H1 (cell line): Measurements from ENCODE around the gene EAPP. TPM values are rescaled to one million over a fixed set of nuclear protein-coding genes. Genes with fewer than 3 reads are reported as not detected.

Source experiments
- CTCF ChIA-PET: fragments of 300-600 bp; sonication (Branson Sonifier 250); formaldehyde crosslinking; loops from one replicate; lab custom pipeline; 2021; ENCODE audit not compliant: partially characterized antibody; lab: Charles Lee
- POLR2A ChIA-PET: fragments of 300-600 bp; sonication (Branson Sonifier 250); formaldehyde crosslinking; loops from one replicate; lab custom pipeline; 2021; ENCODE audit warnings: inconsistent platforms; ENCODE audit not compliant: partially characterized antibody; lab: Charles Lee
- DNase-seq, 2 experiments: peaks; one replicate each; pipeline versions ENCODE4 v3.0.0 to v3.0.0-alpha.2; 2010 to 2022; ENCODE audit warnings: low spot score in 2 of 2, low read depth in 1 of 2, mixed read lengths in 1 of 2
- FAIRE-seq: peaks from 2 replicates; lab custom pipeline; 2011; peaks lifted over from hg19 to GRCh38; lab: Jason Lieb, UNC
- H2AFZ ChIP-seq: 2 replicates; pipeline ENCODE4 v1.8.1; 2012; ENCODE audit warnings: low read length, inconsistent platforms
- H2AK5ac ChIP-seq: 2 replicates; pipeline ENCODE4 v1.6.1; 2013; ENCODE audit warnings: low read depth, low read length
- H2BK120ac ChIP-seq: replicated peaks from 2 replicates; pipeline ENCODE3; 2013; ENCODE audit warnings: low read depth, low read length, inconsistent platforms
- H2BK12ac ChIP-seq: 2 replicates; pipeline ENCODE4 v1.6.1; 2013; ENCODE audit warnings: low read depth, low read length
- H2BK15ac ChIP-seq: 2 replicates; pipeline ENCODE4 v1.6.1; 2013; ENCODE audit warnings: low read length
- H2BK20ac ChIP-seq: 2 replicates; pipeline ENCODE4 v1.6.1; 2013; ENCODE audit warnings: low read length
- H2BK5ac ChIP-seq: 2 replicates; pipeline ENCODE4 v1.6.1; 2013; ENCODE audit warnings: low read depth, low read length
- H3K14ac ChIP-seq: 2 replicates; pipeline ENCODE4 v1.6.1; 2013; ENCODE audit warnings: inconsistent platforms; ENCODE audit not compliant: insufficient read length
- H3K18ac ChIP-seq: 2 replicates; pipeline ENCODE4 v1.6.1; 2013; ENCODE audit warnings: low read length; ENCODE audit errors: extremely low read depth
- H3K23ac ChIP-seq: 2 replicates; pipeline ENCODE4 v1.6.1; 2013; ENCODE audit warnings: inconsistent platforms; ENCODE audit not compliant: insufficient read length
- H3K23me2 ChIP-seq: 2 replicates; pipeline ENCODE4 v1.6.1; 2013; ENCODE audit warnings: low read depth, low read length
- H3K27ac ChIP-seq: 2 replicates; pipeline ENCODE4 v1.6.1; 2011; ENCODE audit warnings: low read depth, low read length, inconsistent platforms
- H3K27me3 ChIP-seq, 4 experiments: replicated peaks in 1 of 4; 1 replicate in 1 of 4; 2 replicates in 3 of 4; pipeline versions ENCODE4 v1.6.1 to v1.8.1; 2011 to 2013; ENCODE audit warnings: low read length in 3 of 4, mild to moderate bottlenecking in 3 of 4, inconsistent platforms in 2 of 4, mixed read lengths in 2 of 4, moderate library complexity in 1 of 4; ENCODE audit not compliant: control insufficient read depth in 3 of 4, insufficient read depth in 3 of 4; ENCODE audit errors: extremely low read depth in 1 of 4
- H3K36me3 ChIP-seq, 4 experiments: 2 replicates each; pipeline versions ENCODE4 v1.6.1 to v1.8.1; 2011 to 2013; ENCODE audit warnings: mild to moderate bottlenecking in 4 of 4, low read length in 3 of 4, moderate library complexity in 2 of 4, control low read depth in 1 of 4, inconsistent platforms in 1 of 4; ENCODE audit not compliant: insufficient read depth in 4 of 4, control insufficient read depth in 2 of 4
- H3K4ac ChIP-seq: replicated peaks from 2 replicates; pipeline ENCODE3; 2013; ENCODE audit warnings: low read length, low read depth, mixed read lengths, inconsistent platforms; ENCODE audit not compliant: insufficient read length
- H3K4me1 ChIP-seq, 4 experiments: replicated peaks in 1 of 4; 1 replicate in 1 of 4; 2 replicates in 3 of 4; pipeline versions ENCODE4 v1.6.1 to v1.8.1; 2011 to 2013; ENCODE audit warnings: low read length in 3 of 4, inconsistent platforms in 2 of 4, mixed read lengths in 1 of 4; ENCODE audit not compliant: insufficient read depth in 4 of 4, control insufficient read depth in 3 of 4
- H3K4me2 ChIP-seq, 2 experiments: 2 replicates each; pipeline versions ENCODE4 v1.6.1 to v1.8.1; 2011 to 2013; ENCODE audit warnings: low read depth in 2 of 2, low read length in 2 of 2, control low read depth in 1 of 2, inconsistent platforms in 1 of 2, mild to moderate bottlenecking in 1 of 2; ENCODE audit not compliant: insufficient read depth in 1 of 2
- H3K4me3 ChIP-seq, 4 experiments: fragments of 200-600, 300-600 bp in 1 of 4; sonication (generic), shearing (Covaris generic), sonication (Bioruptor Twin) in 1 of 4; 2 replicates each; pipeline versions ENCODE4 v1.5.1 to v1.8.1; 2011 to 2016; ENCODE audit warnings: low read length in 4 of 4, low read depth in 3 of 4, control low read depth in 2 of 4, inconsistent platforms in 2 of 4, mild to moderate bottlenecking in 2 of 4, mixed read lengths in 1 of 4, moderate library complexity in 1 of 4; ENCODE audit not compliant: insufficient read depth in 2 of 4; ENCODE audit errors: extremely low read depth in 1 of 4
- H3K56ac ChIP-seq: replicated peaks from 2 replicates; pipeline ENCODE3; 2013; ENCODE audit warnings: low read depth, mild to moderate bottlenecking, mixed read lengths, low read length, inconsistent platforms; ENCODE audit not compliant: insufficient read length
- H3K79me1 ChIP-seq: 2 replicates; pipeline ENCODE4 v1.6.1; 2013; ENCODE audit warnings: low read depth, low read length, control low read depth
- H3K79me2 ChIP-seq, 2 experiments: 2 replicates each; pipeline versions ENCODE4 v1.6.1 to v1.8.1; 2012 to 2013; ENCODE audit warnings: low read length in 2 of 2, mild to moderate bottlenecking in 2 of 2, inconsistent platforms in 1 of 2; ENCODE audit not compliant: insufficient read depth in 2 of 2, control insufficient read depth in 1 of 2
- H3K9ac ChIP-seq, 4 experiments: replicated peaks in 1 of 4; 1 replicate in 1 of 4; 2 replicates in 3 of 4; pipeline versions ENCODE4 v1.6.1 to v1.8.1; 2011 to 2013; ENCODE audit warnings: low read depth in 3 of 4, low read length in 3 of 4, control low read depth in 2 of 4, mild to moderate bottlenecking in 2 of 4, moderate library complexity in 2 of 4, inconsistent platforms in 1 of 4; ENCODE audit errors: extremely low read depth in 1 of 4
- H3K9me3 ChIP-seq, 2 experiments: 2 replicates each; pipeline versions ENCODE4 v1.6.1 to v1.8.1; 2012 to 2013; ENCODE audit warnings: mild to moderate bottlenecking in 2 of 2, moderate library complexity in 2 of 2, control low read depth in 1 of 2, inconsistent platforms in 1 of 2, low read depth in 1 of 2, low read length in 1 of 2, mixed read lengths in 1 of 2; ENCODE audit not compliant: insufficient read depth in 2 of 2
- H4K20me1 ChIP-seq, 2 experiments: replicated peaks in 1 of 2; 2 replicates each; pipeline versions ENCODE3 to v1.8.1; 2011 to 2013; ENCODE audit warnings: inconsistent platforms in 2 of 2, low read length in 2 of 2, mild to moderate bottlenecking in 1 of 2; ENCODE audit not compliant: insufficient read depth in 2 of 2, control insufficient read depth in 1 of 2
- H4K5ac ChIP-seq: 2 replicates; pipeline ENCODE4 v1.6.1; 2013; ENCODE audit warnings: low read length, low read depth, mixed read lengths, inconsistent platforms; ENCODE audit not compliant: insufficient read length
- H4K8ac ChIP-seq: 2 replicates; pipeline ENCODE4 v1.8.0; 2013; ENCODE audit warnings: mild to moderate bottlenecking, moderate library complexity, low read length, inconsistent platforms; ENCODE audit not compliant: insufficient read depth; ENCODE audit errors: extremely low read depth
- H4K91ac ChIP-seq: replicated peaks from 2 replicates; pipeline ENCODE3; 2013; ENCODE audit warnings: low read length, mixed read lengths, inconsistent platforms; ENCODE audit not compliant: insufficient read length
- BRCA1 ChIP-seq: IDR thresholded peaks from 2 replicates; pipeline ENCODE4 v1.6.1; 2012; ENCODE audit warnings: low read depth, low read length, improper control_type of control experiment
- NANOG ChIP-seq: IDR thresholded peaks from 2 replicates; pipeline ENCODE4 v1.6.1; 2011; ENCODE audit warnings: low read length, low read depth, mild to moderate bottlenecking, inconsistent platforms; ENCODE audit not compliant: insufficient read depth, poor library complexity, severe bottlenecking
- WGBS, 2 experiments: shearing (Covaris generic) in 1 of 2; methylation state at CpG; one replicate each; pipeline versions ENCODE4 v1.1.6 to v1.1.7; 2013 to 2015; ENCODE audit warnings: low lambda C conversion rate in 2 of 2, mixed read lengths in 2 of 2, inconsistent platforms in 1 of 2, low coverage in 1 of 2, missing lambda C conversion rate in 1 of 2; ENCODE audit not compliant: insufficient replicate concordance in 2 of 2, insufficient coverage in 1 of 2, insufficient read length in 1 of 2; ENCODE audit errors: extremely low coverage in 1 of 2, missing lambda C conversion rate in 1 of 2; 5-methylcytosine and 5-hydroxymethylcytosine counted together
- polyA plus RNA-seq, 7 experiments: library from polyadenylated mRNA; depleted of rRNA in 3 of 7; stranded (reverse) in 5 of 7; unstranded in 2 of 7; fragments of >200 nt in 5 of 7; fragments of 200-250 nt in 2 of 7; gene quantifications; 1 replicate in 5 of 7; 2 replicates in 1 of 7; 4 replicates in 1 of 7; pipeline versions ENCODE4 v1.2.1 to v1.2.3, GENCODE V29; 2011 to 2013; ENCODE audit warnings: missing spikeins in 2 of 7, mixed read lengths in 2 of 7
- total RNA-seq: library from RNA; stranded (reverse); fragmentation: NEBNext Ultra II Directional; extraction: Animal tissue kit (Norgen Biotek cat#: 25700); gene quantifications from 2 replicates; pipeline ENCODE4 v1.2.1, GENCODE V29; 2021

Gene EAPP
- total and polyA plus RNA-seq, 2 of the 8 experiments (the other 6 are each of a cell fraction or from before 2014, with no cell fraction given) = 18.3 to 28.7 TPM

- H4K91ac ChIP-seq = no peak overlapping the region
- H3K4me2 ChIP-seq = no peak overlapping the region
- H3K23me2 ChIP-seq = no peaks in the 10 kb centered on the region
- POLR2A ChIA-PET = no interaction called here
- no peaks in the 10 kb centered on the region for H3K9me3 ChIP-seq
- no peak overlapping the region for H3K14ac ChIP-seq
- no peak overlapping the region for H2BK20ac ChIP-seq
- no peak overlapping the region for H3K4ac ChIP-seq
- no peaks in the 10 kb centered on the region for H4K20me1 ChIP-seq
- no peak overlapping the region for H2BK12ac ChIP-seq
- H2AFZ ChIP-seq = no peak overlapping the region
- H3K4me3 ChIP-seq = no peak overlapping the region
- CTCF ChIA-PET = no interaction called here
- no peak overlapping the region for H3K27ac ChIP-seq
- no peak overlapping the region for H2BK120ac ChIP-seq
- no peak overlapping the region for H3K23ac ChIP-seq
- H3K18ac ChIP-seq = no peak overlapping the region
- peaks cover 0 to 30% (median 13%) of the 10 kb centered on the region in 4 experiments; a peak in 4 of 8 replicates for H3K36me3 ChIP-seq
- H4K5ac ChIP-seq = no peak overlapping the region
- H2BK5ac ChIP-seq = no peak overlapping the region
- H3K27me3 ChIP-seq = no peaks in the 10 kb centered on the region
- H3K9ac ChIP-seq = no peak overlapping the region
- no peak for FAIRE-seq
- DNase-seq = no peak
- H2BK15ac ChIP-seq = no peak overlapping the region
- H2AK5ac ChIP-seq = no peak overlapping the region
- WGBS, 2 experiments = 99% methylated on average over 5 of the region's 6 CpGs; no CpG with 5 or more reads in 1 of the 2 experiments
- H3K56ac ChIP-seq = no peak overlapping the region
- no peaks in the 10 kb centered on the region; the same call in 1 of the 2 replicates for H3K79me1 ChIP-seq
- no peaks in the 10 kb centered on the region for H3K4me1 ChIP-seq
- H3K79me2 ChIP-seq = no peaks in the 10 kb centered on the region
- H4K8ac ChIP-seq = no peak overlapping the region
- no peak for TF ChIP-seq BRCA1
- TF ChIP-seq NANOG = no peak
Measured at GRCh38 chr14:34583525-34583924, 44.0 kb upstream of the EAPP start.
